ENCODE measurements around the gene PRSS22. TPM values are rescaled to one million over a fixed set of nuclear protein-coding genes. Genes with fewer than 3 reads are reported as not detected.

The PRSS22 gene
- total RNA-seq, 1 experiment from 2014 or later, result 36.9 TPM

GRCh38 chr16:2822158-2822495 is 35.8 kb downstream of the PRSS22 start:
- BruUV-seq (replicated peaks), result no TSS peak
- no peaks in the 10 kb centered on the region for H3K9me2 ChIP-seq (replicated peaks; ENCODE audit: low read length)
- no peaks in the 10 kb centered on the region for H3K27me3 ChIP-seq (ENCODE audit: low read length)
- TF ChIP-seq EZH2 (IDR thresholded peaks at IDR 0.05; ENCODE audit: low read length, unreplicated experiment) (no peak), CTCF (conservative IDR thresholded peaks at IDR 0.05; ENCODE audit: low read depth, low read length) (no peak), EZH2phosphoT487 (IDR thresholded peaks at IDR 0.05; ENCODE audit: borderline replicate concordance, low read length) (no peak)
- H3K36me3 ChIP-seq (ENCODE audit: low read depth, low read length), result no peaks in the 10 kb centered on the region
- no peaks in the 10 kb centered on the region for H3K4me1 ChIP-seq (ENCODE audit: insufficient read depth, low read length)
- no peaks in the 10 kb centered on the region for H3K79me2 ChIP-seq (ENCODE audit: low read length)
- POLR2A ChIA-PET (ENCODE audit: unreplicated experiment), result no interaction called here
- ATAC-seq, result no peak
- H3K9me3 ChIP-seq (ENCODE audit: low read length), result no peaks in the 10 kb centered on the region
- no peaks in the 10 kb centered on the region for H4K20me1 ChIP-seq (ENCODE audit: low read length)
- H3K4me3 ChIP-seq (ENCODE audit: low read length), result no peak overlapping the region
- intact Hi-C loops (cut with micrococcal nuclease), result loop anchor here (10.0 kb wide), 1 partner anchor 47 kb away; the partner anchor contains the start of gene ELOB
- no peak overlapping the region for H3K4me2 ChIP-seq (ENCODE audit: low read length)
- DNase-seq, result no peak
- H3K9ac ChIP-seq (ENCODE audit: low read length), result no peak overlapping the region
- H2AFZ ChIP-seq (ENCODE audit: low read length), result no peak overlapping the region
- CTCF ChIA-PET, result no interaction called here
- H3F3A ChIP-seq (ENCODE audit: low read length, unreplicated experiment), result no peaks in the 10 kb centered on the region
- H3K27ac ChIP-seq (ENCODE audit: low read length), result no peak overlapping the region

GRCh38 chr16:2821487-2822157 is 36.3 kb downstream of the PRSS22 start:
- intact Hi-C loops (cut with micrococcal nuclease), result loop anchor here (10.0 kb wide), 1 partner anchor 47 kb away; the partner anchor contains the start of gene ELOB
- Histone ChIP-seq H3K79me2 (ENCODE audit: low read length) (no peaks in the 10 kb centered on the region), H3K36me3 (ENCODE audit: low read depth, low read length) (no peaks in the 10 kb centered on the region), H3K4me3 (ENCODE audit: low read length) (no peak overlapping the region), H4K20me1 (ENCODE audit: low read length) (no peaks in the 10 kb centered on the region), H3K9me2 (replicated peaks; ENCODE audit: low read length) (no peaks in the 10 kb centered on the region), H2AFZ (ENCODE audit: low read length) (no peak overlapping the region), H3K9me3 (ENCODE audit: low read length) (no peaks in the 10 kb centered on the region), H3K4me2 (ENCODE audit: low read length) (no peak overlapping the region), H3K9ac (ENCODE audit: low read length) (no peak overlapping the region), H3K27ac (ENCODE audit: low read length) (no peak overlapping the region), H3K4me1 (ENCODE audit: insufficient read depth, low read length) (no peaks in the 10 kb centered on the region), H3F3A (ENCODE audit: low read length, unreplicated experiment) (no peaks in the 10 kb centered on the region), H3K27me3 (ENCODE audit: low read length) (no peaks in the 10 kb centered on the region)
- DNase-seq (no peak), ATAC-seq (no peak)
- TF ChIP-seq EZH2 (IDR thresholded peaks at IDR 0.05; ENCODE audit: low read length, unreplicated experiment), result no peak
- no peak for TF ChIP-seq EZH2phosphoT487 (IDR thresholded peaks at IDR 0.05; ENCODE audit: borderline replicate concordance, low read length)
- TF ChIP-seq CTCF (conservative IDR thresholded peaks at IDR 0.05; ENCODE audit: low read depth, low read length), result no peak
- CTCF ChIA-PET, result no interaction called here
- BruUV-seq (replicated peaks), result no TSS peak
- POLR2A ChIA-PET (ENCODE audit: unreplicated experiment), result no interaction called here

- no peak overlapping the region for H3K4me2 ChIP-seq (ENCODE audit: low read length)
- DNase-seq (no peak), ATAC-seq (no peak)
- no peaks in the 10 kb centered on the region for H4K20me1 ChIP-seq (ENCODE audit: low read length)
- no peak for TF ChIP-seq EZH2phosphoT487 (IDR thresholded peaks at IDR 0.05; ENCODE audit: borderline replicate concordance, low read length)
- TF ChIP-seq CTCF (conservative IDR thresholded peaks at IDR 0.05; ENCODE audit: low read depth, low read length), result no peak
- no peak for TF ChIP-seq EZH2 (IDR thresholded peaks at IDR 0.05; ENCODE audit: low read length, unreplicated experiment)
- ChIA-PET CTCF (no interaction called here), POLR2A (ENCODE audit: unreplicated experiment) (no interaction called here)
- no peak overlapping the region for H3K4me3 ChIP-seq (ENCODE audit: low read length)
- intact Hi-C loops (cut with micrococcal nuclease), result loop anchor here (10.0 kb wide), 1 partner anchor 46 kb away; the partner anchor contains the start of gene ELOB
- no peaks in the 10 kb centered on the region for H3K79me2 ChIP-seq (ENCODE audit: low read length)
- no peak overlapping the region for H3K27ac ChIP-seq (ENCODE audit: low read length)
- no peaks in the 10 kb centered on the region for H3K27me3 ChIP-seq (ENCODE audit: low read length)
- no peaks in the 10 kb centered on the region for H3K4me1 ChIP-seq (ENCODE audit: insufficient read depth, low read length)
- no peak overlapping the region for H2AFZ ChIP-seq (ENCODE audit: low read length)
- H3K9me3 ChIP-seq (ENCODE audit: low read length), result no peaks in the 10 kb centered on the region
- H3K36me3 ChIP-seq (ENCODE audit: low read depth, low read length), result no peaks in the 10 kb centered on the region
- H3F3A ChIP-seq (ENCODE audit: low read length, unreplicated experiment), result no peaks in the 10 kb centered on the region
- H3K9me2 ChIP-seq (replicated peaks; ENCODE audit: low read length), result no peaks in the 10 kb centered on the region
- BruUV-seq (replicated peaks), result no TSS peak
- H3K9ac ChIP-seq (ENCODE audit: low read length), result no peak overlapping the region
Measured at GRCh38 chr16:2820836-2821486, 37.0 kb downstream of the PRSS22 start.
